ENCODE data around the gene SH3BP1. TPM values are rescaled to one million over a fixed set of nuclear protein-coding genes. Genes with fewer than 3 reads are reported as not detected.

The SH3BP1 gene
- total RNA-seq, 1 donor from 2014 or later, result 10.3 TPM

GRCh38 chr22:37659897-37660708 lies 20.6 kb downstream of the SH3BP1 start:
- H3K27ac Mint-ChIP-seq, result peak overlapping the region; percentile 14
- TF ChIP-seq EZH2phosphoT487 (IDR thresholded peaks at IDR 0.05) (no peak), EZH2 (IDR thresholded peaks at IDR 0.05) (no peak)
- H3K27me3 ChIP-seq, result no peaks in the 10 kb centered on the region
- peaks cover 18% of the 10 kb centered on the region for H3K4me1 ChIP-seq
- H3K4me3 Mint-ChIP-seq, result peak overlapping the region; percentile 90
- peaks cover 3% of the 10 kb centered on the region for H3K36me3 Mint-ChIP-seq
- H3K9me3 ChIP-seq (ENCODE audit: low read depth), result no peaks in the 10 kb centered on the region
- H2AFZ ChIP-seq (replicated peaks), result no peak overlapping the region
- H3K27ac ChIP-seq, result no peak overlapping the region
- H3K9me3 Mint-ChIP-seq, result no peaks in the 10 kb centered on the region
- peaks cover 45% of the 10 kb centered on the region for H3K4me1 Mint-ChIP-seq
- H4K20me1 ChIP-seq (ENCODE audit: low read depth), result peaks cover 57% of the 10 kb centered on the region
- H3K36me3 ChIP-seq, result no peaks in the 10 kb centered on the region
- H3K79me2 ChIP-seq (ENCODE audit: low read depth), result peaks cover 61% of the 10 kb centered on the region
- H3K4me2 ChIP-seq, result peak overlapping the region; percentile 100
- H3K27me3 Mint-ChIP-seq (ENCODE audit: insufficient read depth, low read depth), result peaks cover 6% of the 10 kb centered on the region
- DNase-seq (ENCODE audit: low spot score), result no peak
- H3K9ac ChIP-seq, result no peak overlapping the region
- H3F3A ChIP-seq (ENCODE audit: low read depth), result no peaks in the 10 kb centered on the region
- H3K4me3 ChIP-seq, result peak overlapping the region; percentile 90

GRCh38 chr22:37660709-37661045 lies 21.2 kb downstream of the SH3BP1 start:
- DNase-seq (ENCODE audit: low spot score), result no peak
- Mint-ChIP-seq H3K27me3 (ENCODE audit: insufficient read depth, low read depth) (peaks cover 6% of the 10 kb centered on the region), H3K27ac (no peak overlapping the region), H3K4me1 (peaks cover 45% of the 10 kb centered on the region), H3K9me3 (no peaks in the 10 kb centered on the region), H3K36me3 (peaks cover 3% of the 10 kb centered on the region), H3K4me3 (peak overlapping the region; percentile 90)
- Histone ChIP-seq H3K79me2 (ENCODE audit: low read depth) (peaks cover 67% of the 10 kb centered on the region), H3K4me1 (peaks cover 18% of the 10 kb centered on the region), H3K27ac (no peak overlapping the region), H3K27me3 (no peaks in the 10 kb centered on the region), H3K36me3 (no peaks in the 10 kb centered on the region), H3K4me3 (peak overlapping the region; percentile 7), H2AFZ (replicated peaks) (no peak overlapping the region), H3F3A (ENCODE audit: low read depth) (no peaks in the 10 kb centered on the region), H4K20me1 (ENCODE audit: low read depth) (peaks cover 61% of the 10 kb centered on the region), H3K4me2 (peak overlapping the region; percentile 100), H3K9me3 (ENCODE audit: low read depth) (no peaks in the 10 kb centered on the region), H3K9ac (no peak overlapping the region)
- TF ChIP-seq CTCF (IDR thresholded peaks at IDR 0.05), result no peak
- no peak for TF ChIP-seq EZH2 (IDR thresholded peaks at IDR 0.05)
- no peak for TF ChIP-seq EZH2phosphoT487 (IDR thresholded peaks at IDR 0.05)

GRCh38 chr22:37661160-37661924 lies 21.9 kb downstream of the SH3BP1 start:
- peak overlapping the region; percentile 43 for H3K27ac Mint-ChIP-seq
- TF ChIP-seq CTCF (IDR thresholded peaks at IDR 0.05) (peak; percentile 32), EZH2phosphoT487 (IDR thresholded peaks at IDR 0.05) (no peak)

More at GRCh38 chr22:37661160-37661924, 21.9 kb downstream of the SH3BP1 start:
- Mint-ChIP-seq H3K27me3 (ENCODE audit: insufficient read depth, low read depth) (peaks cover 6% of the 10 kb centered on the region), H3K4me3 (peak overlapping the region; percentile 90), H3K36me3 (peaks cover 7% of the 10 kb centered on the region), H3K9me3 (no peaks in the 10 kb centered on the region), H3K4me1 (peaks cover 39% of the 10 kb centered on the region)
- Histone ChIP-seq H3K4me1 (peaks cover 18% of the 10 kb centered on the region), H3K36me3 (no peaks in the 10 kb centered on the region), H3K27me3 (no peaks in the 10 kb centered on the region), H3F3A (ENCODE audit: low read depth) (peaks cover 2% of the 10 kb centered on the region), H3K9me3 (ENCODE audit: low read depth) (no peaks in the 10 kb centered on the region), H3K9ac (no peak overlapping the region), H3K4me3 (no peak overlapping the region), H3K4me2 (peak overlapping the region; percentile 100), H2AFZ (replicated peaks) (no peak overlapping the region), H3K79me2 (ENCODE audit: low read depth) (peaks cover 73% of the 10 kb centered on the region), H4K20me1 (ENCODE audit: low read depth) (peaks cover 68% of the 10 kb centered on the region), H3K27ac (no peak overlapping the region)
- DNase-seq (ENCODE audit: low spot score), result peak; percentile 47
